Hematopoietic multipotent progenitor cell treated with erythropoietin and hydrocortisone succinate and interleukin-3 and kit ligand, for 4 days (in vitro differentiated cells): ENCODE measurements around the gene RPL18.
"Not testable (repeated sequence)": the region's sequence is repeated elsewhere in the genome, so short reads cannot be mapped to it uniquely, and the experiment has no call there.

Experiments used
- DNase-seq: peaks from one replicate; pipeline ENCODE4 v3.0.0-alpha.2; 2015

RPL18 gene

DNA sequence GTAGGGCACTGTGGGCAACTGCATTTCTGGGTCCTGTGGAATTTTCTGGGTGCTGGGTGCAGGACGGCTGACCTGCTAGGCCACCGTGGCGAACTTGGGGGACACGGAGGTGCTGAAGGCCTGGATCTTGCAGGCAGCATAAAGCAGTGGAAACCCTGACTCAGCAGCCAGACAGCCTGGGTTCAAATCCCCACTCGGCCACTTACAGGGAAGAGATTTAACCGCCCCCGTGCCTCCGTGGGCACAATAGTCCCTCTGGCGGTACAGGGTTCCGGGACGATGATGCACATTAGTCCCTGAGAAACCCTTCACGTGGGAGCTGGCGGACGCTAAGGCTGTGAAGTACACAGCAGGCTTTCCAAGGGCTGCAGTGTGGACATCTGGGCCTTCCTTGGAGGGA is 7.1 kb downstream of the RPL18 start:
- DNase-seq: no peak

GRCh38 chr19:48609571-48610108 is 9.3 kb downstream of the RPL18 start:
- no peak for DNase-seq

DNA sequence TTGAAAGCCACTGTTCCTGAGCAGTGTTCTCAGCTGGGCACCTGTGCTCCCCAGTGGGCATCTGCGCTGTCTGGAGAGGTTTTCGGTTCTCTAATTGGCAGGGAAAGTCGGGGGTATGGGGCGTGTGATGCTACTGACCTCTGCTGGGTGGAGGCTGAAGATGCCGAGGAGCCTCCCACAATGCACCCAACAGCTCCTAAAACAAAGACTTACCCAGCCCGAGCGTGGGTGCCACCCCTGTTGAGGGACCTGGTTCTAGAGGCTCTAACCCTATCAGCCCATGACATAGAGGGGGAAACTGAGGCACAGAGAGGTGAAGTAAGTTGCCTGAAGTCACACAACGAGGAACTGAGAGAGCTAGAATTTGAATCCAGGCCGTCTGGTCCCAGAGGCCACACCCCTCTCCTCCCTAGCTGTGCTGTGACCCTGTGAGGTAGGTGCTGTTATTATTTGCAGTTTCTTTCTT is 10.1 kb downstream of the RPL18 start:
- DNase-seq: peak; percentile 87

GRCh38 chr19:48607359-48607755 is 11.6 kb downstream of the RPL18 start:
- DNase-seq: no peak

DNA sequence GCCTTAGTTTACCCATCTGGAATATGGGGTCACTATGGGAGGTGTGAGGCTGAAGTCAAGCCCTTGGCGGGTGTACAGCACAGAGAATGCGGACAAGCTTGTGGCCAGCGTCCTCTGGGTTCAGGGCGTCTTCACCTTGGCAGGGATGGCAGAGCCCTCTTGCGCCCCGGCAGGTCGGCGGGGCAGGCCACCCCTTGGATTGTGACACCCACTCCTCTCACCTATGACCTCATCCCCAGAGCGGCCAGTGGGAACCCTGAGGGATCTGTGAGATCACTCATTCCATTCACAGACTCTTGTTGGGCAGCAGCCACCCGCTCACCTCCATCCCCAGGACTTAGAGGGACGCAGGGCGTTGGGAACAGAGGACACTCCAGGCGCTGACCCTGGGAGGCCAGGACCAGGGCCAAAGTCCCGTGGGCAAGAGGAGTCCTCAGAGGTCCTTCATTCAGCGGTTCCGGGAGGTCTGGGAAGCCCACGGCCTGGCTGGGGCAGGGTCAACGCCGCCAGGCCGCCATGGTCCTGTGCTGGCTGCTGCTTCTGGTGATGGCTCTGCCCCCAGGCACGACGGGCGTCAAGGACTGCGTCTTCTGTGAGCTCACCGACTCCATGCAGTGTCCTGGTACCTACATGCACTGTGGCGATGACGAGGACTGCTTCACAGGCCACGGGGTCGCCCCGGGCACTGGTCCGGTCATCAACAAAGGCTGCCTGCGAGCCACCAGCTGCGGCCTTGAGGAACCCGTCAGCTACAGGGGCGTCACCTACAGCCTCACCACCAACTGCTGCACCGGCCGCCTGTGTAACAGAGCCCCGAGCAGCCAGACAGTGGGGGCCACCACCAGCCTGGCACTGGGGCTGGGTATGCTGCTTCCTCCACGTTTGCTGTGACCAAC is 12.3 kb downstream of the RPL18 start, which contains the start of gene SPACA4:
Gene SPACA4 (plus strand): TSS at position 280 of the 896 bp plus-strand sequence. CDS start 237 bp downstream, at position 517.
- DNase-seq: no peak

GRCh38 chr19:48603850-48604249 is 15.1 kb downstream of the RPL18 start:
- DNase-seq: no peak

- no peak for DNase-seq
These were observed 15.5 kb downstream of the RPL18 start for GRCh38 chr19:48603449-48603848.

GRCh38 chr19:48603001-48603400 is 16.0 kb downstream of the RPL18 start:
- no peak for DNase-seq

DNA sequence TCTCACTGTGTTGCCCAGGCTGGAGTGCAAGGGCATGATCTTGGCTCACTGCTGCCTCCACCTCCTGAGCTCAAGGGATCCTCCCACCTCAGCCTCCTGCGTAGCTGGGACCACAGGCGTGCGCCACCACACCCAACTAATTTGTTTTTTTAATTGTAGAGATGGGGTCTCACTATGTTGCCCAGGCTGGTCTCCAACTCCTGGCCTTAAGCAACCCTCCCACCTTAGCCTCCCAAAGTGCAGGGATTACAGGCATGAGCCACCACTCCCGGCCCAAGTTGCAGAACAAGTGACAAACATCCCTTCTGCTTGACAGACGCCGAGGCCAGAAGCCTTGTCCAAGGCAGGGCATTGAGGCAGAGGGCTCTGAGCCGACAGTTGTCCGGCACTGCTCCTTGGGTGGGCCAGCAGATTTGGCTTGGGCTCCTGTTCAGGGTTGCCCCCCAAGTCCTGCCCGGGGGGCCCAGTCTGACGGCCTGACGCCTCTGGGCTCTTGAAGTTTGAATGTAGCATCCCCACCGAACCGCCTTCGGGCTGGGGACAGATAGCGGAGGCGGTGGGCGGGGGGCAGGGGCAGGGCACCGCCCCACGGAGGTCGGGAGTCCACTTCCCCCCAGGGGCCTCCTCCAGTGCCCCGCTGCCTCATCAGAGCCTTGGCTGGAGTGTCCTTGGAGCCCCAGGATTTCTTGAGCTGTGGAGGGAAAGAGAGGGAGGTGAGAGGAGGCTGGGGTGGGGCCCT is 18.1 kb downstream of the RPL18 start:
- DNase-seq: no peak

GRCh38 chr19:48598996-48599700 is 19.8 kb downstream of the RPL18 start:
- DNase-seq: no peak

GRCh38 chr19:48596679-48597465 is 22.1 kb downstream of the RPL18 start:
- DNase-seq: peak; percentile 15

GRCh38 chr19:48596237-48596636 is 22.7 kb downstream of the RPL18 start:
- DNase-seq: no peak

DNA sequence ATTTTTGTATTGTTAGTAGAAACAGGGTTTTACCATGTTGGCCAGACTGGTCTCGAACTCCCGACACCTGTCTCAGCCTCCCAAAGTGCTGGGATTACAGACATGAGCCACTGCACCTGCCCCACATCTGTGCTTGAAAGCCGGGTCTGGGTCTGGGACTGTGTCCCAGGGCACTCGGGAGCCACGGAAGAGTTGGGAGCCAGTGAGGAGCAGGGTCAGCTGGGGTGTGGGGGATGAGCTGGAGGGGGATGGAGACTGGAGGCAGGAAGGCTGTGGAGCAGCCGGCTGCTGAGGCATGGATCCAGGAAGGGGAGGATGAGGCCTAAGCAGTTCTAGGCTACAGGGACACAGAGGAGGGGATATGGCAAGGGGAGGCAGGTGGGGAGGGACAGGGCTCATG is 23.1 kb downstream of the RPL18 start:
- DNase-seq: no peak

DNA sequence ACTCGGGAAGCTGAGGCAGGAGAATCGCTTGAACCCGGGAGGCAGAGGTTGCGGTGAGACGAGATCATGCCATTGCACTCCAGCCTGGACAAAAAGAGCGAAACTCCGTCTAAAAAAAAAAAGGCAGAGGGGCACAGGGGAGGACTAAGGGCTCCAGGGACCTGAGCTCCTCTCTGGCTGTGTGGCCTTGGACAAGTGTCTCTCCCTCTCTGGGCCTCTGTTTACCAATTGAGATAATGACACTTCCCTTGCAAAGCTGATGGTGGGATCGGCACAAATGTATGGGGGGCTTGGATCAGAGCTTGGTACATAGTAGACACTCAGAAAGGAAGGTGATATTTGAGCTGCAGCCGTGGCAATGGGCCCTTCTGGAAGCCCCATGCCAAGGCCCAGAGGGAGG is 23.8 kb downstream of the RPL18 start:
- no peak for DNase-seq

- DNase-seq: peak; percentile 58
These were observed 28.0 kb downstream of the RPL18 start for GRCh38 chr19:48591021-48591420.

GRCh38 chr19:48588670-48589401 is 30.1 kb downstream of the RPL18 start:
- DNase-seq: peak; percentile 95

- no peak for DNase-seq
These were observed 31.6 kb downstream of the RPL18 start for GRCh38 chr19:48587387-48587786.

- no peak for DNase-seq
These were observed 36.8 kb downstream of the RPL18 start for GRCh38 chr19:48582168-48582567.

DNA sequence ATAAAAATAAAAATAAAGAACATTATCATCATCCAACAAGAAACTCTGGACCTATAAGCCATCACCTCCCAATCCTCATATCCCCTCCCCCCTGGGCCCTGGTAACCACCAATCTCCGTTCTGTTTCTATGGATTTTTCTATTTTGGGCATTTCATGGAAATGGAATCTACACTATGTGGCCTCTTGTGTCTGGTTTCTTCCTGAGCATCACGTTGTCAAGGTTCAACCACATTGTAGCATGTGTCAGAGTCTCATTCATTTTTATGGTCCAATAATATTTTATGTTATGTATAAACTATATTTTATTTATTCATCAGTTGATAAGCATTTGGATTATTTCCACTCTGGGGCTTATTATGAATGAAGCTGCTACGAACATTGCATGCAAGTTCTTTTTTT is 40.1 kb downstream of the RPL18 start:
- no peak for DNase-seq

- DNase-seq: not testable (repeated sequence)
These were observed 41.1 kb downstream of the RPL18 start for GRCh38 chr19:48577908-48578307.

DNA sequence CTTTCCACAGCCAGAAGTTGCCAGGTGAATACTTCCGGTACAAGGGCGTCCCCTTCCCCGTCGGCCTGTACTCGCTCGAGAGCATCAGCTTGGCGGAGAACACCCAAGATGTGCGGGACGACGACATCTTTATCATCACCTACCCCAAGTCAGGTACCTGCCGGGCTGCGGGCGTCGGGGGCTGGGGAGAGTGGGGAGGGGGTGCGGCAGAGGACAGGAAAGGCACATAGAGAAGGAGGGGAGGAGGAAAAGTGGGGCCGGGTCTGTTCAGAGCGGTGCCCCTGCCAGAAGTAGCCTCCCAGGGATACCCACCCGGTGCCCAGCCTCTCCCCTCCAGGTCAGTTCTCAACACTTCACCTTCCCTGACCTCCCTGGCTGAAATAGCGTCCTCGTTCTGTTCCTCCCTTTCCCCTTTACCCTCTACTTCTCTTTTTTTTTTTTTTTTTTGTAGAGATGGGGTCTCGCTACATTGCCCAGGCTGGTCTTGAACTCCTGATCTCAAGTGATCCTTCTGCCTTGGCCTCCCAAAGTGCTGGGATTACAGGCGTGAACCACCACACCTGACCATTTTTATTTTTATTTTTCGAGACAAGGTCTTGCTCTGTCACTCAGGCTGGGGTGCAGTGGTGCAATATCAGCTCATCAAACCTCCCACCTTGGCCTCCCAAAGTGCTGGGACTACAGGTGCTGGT is 42.9 kb downstream of the RPL18 start:
- no peak for DNase-seq
